Endothelial cell (in vitro differentiated cells): ENCODE results near the gene CCDC71. TPM values are rescaled to one million over a fixed set of nuclear protein-coding genes. Genes with fewer than 3 reads are reported as not detected.

Source experiments
- DNase-seq: peaks from one replicate; pipeline ENCODE4 v3.0.0; 2021; ENCODE audit warnings: low spot score
- H3K27ac Mint-ChIP-seq: one replicate; pipeline ENCODE4 v1.8.0; 2021; ENCODE audit warnings: mixed read lengths, inconsistent platforms; ENCODE audit not compliant: unreplicated experiment
- H3K27me3 Mint-ChIP-seq: one replicate; pipeline ENCODE4 v1.8.0; 2021; ENCODE audit warnings: mild to moderate bottlenecking, moderate library complexity, mixed read lengths, inconsistent platforms; ENCODE audit not compliant: unreplicated experiment
- H3K36me3 Mint-ChIP-seq: one replicate; pipeline ENCODE4 v1.8.0; 2021; ENCODE audit warnings: mild to moderate bottlenecking, low read depth, mixed read lengths, inconsistent platforms; ENCODE audit not compliant: unreplicated experiment
- H3K4me1 Mint-ChIP-seq: one replicate; pipeline ENCODE4 v1.8.0; 2021; ENCODE audit warnings: mild to moderate bottlenecking, mixed read lengths, inconsistent platforms; ENCODE audit not compliant: unreplicated experiment
- H3K4me3 Mint-ChIP-seq: one replicate; pipeline ENCODE4 v1.8.0; 2021; ENCODE audit warnings: mild to moderate bottlenecking, mixed read lengths, inconsistent platforms; ENCODE audit not compliant: unreplicated experiment
- H3K9me3 Mint-ChIP-seq: one replicate; pipeline ENCODE4 v1.8.0; 2021; ENCODE audit warnings: mixed read lengths, inconsistent platforms; ENCODE audit not compliant: unreplicated experiment
- CTCF ChIP-seq: fragments of 200-600 bp; sonication (generic); IDR thresholded peaks from one replicate; pipeline ENCODE4 v1.5.0; 2021; ENCODE audit warnings: antibody characterized with exemption; ENCODE audit not compliant: unreplicated experiment
- total RNA-seq: library from RNA; stranded (reverse); fragmentation: NEBNext Ultra II Directional; extraction: Animal tissue kit (Norgen Biotek cat#: 25700); gene quantifications from one replicate; pipeline ENCODE4 v1.2.1, GENCODE V29; 2021; ENCODE audit not compliant: unreplicated experiment

The CCDC71 gene
- total RNA-seq, 1 donor from 2014 or later: 24.8 TPM

GRCh38 chr3:49120438-49121131, 45.5 kb downstream of the CCDC71 start, which contains the start of gene USP19:
Gene USP19 (minus strand): TSS chr3:49120823. CDS start chr3:49119145, 1,678 bp downstream.
- Mint-ChIP-seq H3K27me3 (peaks cover 5% of the 10 kb centered on the region), H3K9me3 (no peaks in the 10 kb centered on the region), H3K36me3 (peaks cover 27% of the 10 kb centered on the region), H3K4me1 (peaks cover 5% of the 10 kb centered on the region), H3K4me3 (peak within 1 kb of the TSS; percentile 93), H3K27ac (peak within 1 kb of the TSS; percentile 92)
- no peak for TF ChIP-seq CTCF
- peak; percentile 88 for DNase-seq

- no peak for DNase-seq
- peaks cover 5% of the 10 kb centered on the region for H3K4me1 Mint-ChIP-seq
- H3K27me3 Mint-ChIP-seq: peaks cover 3% of the 10 kb centered on the region
- peaks cover 27% of the 10 kb centered on the region for H3K36me3 Mint-ChIP-seq
- H3K9me3 Mint-ChIP-seq: no peaks in the 10 kb centered on the region
- H3K4me3 Mint-ChIP-seq: peak overlapping the region; percentile 93
- no peak for TF ChIP-seq CTCF
- peak overlapping the region; percentile 92 for H3K27ac Mint-ChIP-seq
Measured at GRCh38 chr3:49120096-49120437, 46.1 kb downstream of the CCDC71 start.

GRCh38 chr3:49119439-49119838, 46.7 kb downstream of the CCDC71 start:
- Mint-ChIP-seq H3K9me3 (no peaks in the 10 kb centered on the region), H3K27ac (peak overlapping the region; percentile 92), H3K27me3 (peaks cover 2% of the 10 kb centered on the region), H3K4me3 (no peak overlapping the region), H3K36me3 (peaks cover 24% of the 10 kb centered on the region), H3K4me1 (peaks cover 5% of the 10 kb centered on the region)
- TF ChIP-seq CTCF: no peak
- no peak for DNase-seq

- Mint-ChIP-seq H3K27ac (peak overlapping the region; percentile 72), H3K36me3 (peaks cover 25% of the 10 kb centered on the region), H3K9me3 (no peaks in the 10 kb centered on the region), H3K4me1 (peaks cover 5% of the 10 kb centered on the region), H3K4me3 (peak overlapping the region; percentile 25), H3K27me3 (peaks cover 2% of the 10 kb centered on the region)
- no peak for DNase-seq
- TF ChIP-seq CTCF: no peak
Measured at GRCh38 chr3:49119036-49119435, 47.1 kb downstream of the CCDC71 start.

Other genes starting within 250 kb of the CCDC71 start
- gene ARIH2, start 247.5 kb downstream of the CCDC71 start, total RNA-seq: 57.0 TPM
- 9.3 TPM for gene P4HTM, start 176.1 kb downstream of the CCDC71 start, total RNA-seq
- gene WDR6, start 158.9 kb downstream of the CCDC71 start, total RNA-seq: 148 TPM
- gene DALRD3, start 147.8 kb downstream of the CCDC71 start, total RNA-seq: 27.8 TPM
- 32.3 TPM for gene NDUFAF3, start 144.2 kb downstream of the CCDC71 start, total RNA-seq
- gene IMPDH2, start 136.9 kb downstream of the CCDC71 start, total RNA-seq: 111 TPM
- 136 TPM for gene QRICH1, start 72.3 kb downstream of the CCDC71 start, total RNA-seq
- gene QARS1, start 61.6 kb downstream of the CCDC71 start, total RNA-seq: 416 TPM
- gene USP19, start 45.5 kb downstream of the CCDC71 start, total RNA-seq: 38.8 TPM
- gene LAMB2, start 33.3 kb downstream of the CCDC71 start, total RNA-seq: 259 TPM
- 16.7 TPM for gene KLHDC8B, start 5.3 kb upstream of the CCDC71 start, total RNA-seq
- 3.8 TPM for gene C3orf62, start 110.9 kb upstream of the CCDC71 start, total RNA-seq
- 55.0 TPM for gene USP4, start 173.7 kb upstream of the CCDC71 start, total RNA-seq
- gene GPX1, start 192.0 kb upstream of the CCDC71 start, total RNA-seq: 374 TPM
- gene RHOA, start 245.6 kb upstream of the CCDC71 start, total RNA-seq: 583 TPM
- gene TCTA, start 246.1 kb upstream of the CCDC71 start, total RNA-seq: 17.3 TPM